Kidney (tissue), 14 donors: ENCODE data around the gene LIMK1. TPM values are rescaled to one million over a fixed set of nuclear protein-coding genes. Genes with fewer than 3 reads are reported as not detected.

Source experiments
- DNase-seq, 5 donors: peaks; one replicate each; pipeline ENCODE4 v3.0.0-alpha.2; 2013 to 2020
- FAIRE-seq: peaks from 2 replicates; lab custom pipeline; 2012; peaks lifted over from hg19 to GRCh38; lab: Jason Lieb, UNC
- H3K27ac ChIP-seq, 2 donors: one replicate each; pipeline ENCODE4 v1.7.0; 2013; ENCODE audit warnings: low read depth in 2 of 2, low read length in 2 of 2, inconsistent platforms in 1 of 2
- H3K27me3 ChIP-seq: one replicate; pipeline ENCODE4 v1.7.1; 2013; ENCODE audit warnings: low read length, inconsistent platforms; ENCODE audit not compliant: control insufficient read depth, insufficient read depth
- H3K36me3 ChIP-seq, 3 donors: one replicate each; pipeline versions ENCODE4 v1.7.0 to v1.7.1; 2013; ENCODE audit warnings: low read length in 3 of 3, control low read depth in 1 of 3, inconsistent platforms in 1 of 3; ENCODE audit not compliant: insufficient read depth in 3 of 3, control insufficient read depth in 2 of 3
- H3K4me1 ChIP-seq, 3 donors: one replicate each; pipeline versions ENCODE4 v1.7.0 to v1.7.1; 2013; ENCODE audit warnings: low read length in 3 of 3, inconsistent platforms in 1 of 3, low read depth in 1 of 3; ENCODE audit not compliant: control insufficient read depth in 2 of 3, insufficient read depth in 2 of 3
- H3K4me3 ChIP-seq, 3 donors: one replicate each; pipeline versions ENCODE4 v1.7.0 to v1.8.1; 2013; ENCODE audit warnings: low read length in 3 of 3, control low read depth in 1 of 3, inconsistent platforms in 1 of 3
- H3K9ac ChIP-seq, 3 donors: one replicate each; pipeline versions ENCODE4 v1.7.0 to v1.7.1; 2013; ENCODE audit warnings: low read length in 3 of 3, control low read depth in 1 of 3, inconsistent platforms in 1 of 3
- H3K9me3 ChIP-seq, 3 donors: one replicate each; pipeline versions ENCODE4 v1.7.0 to v1.7.1; 2013; ENCODE audit warnings: low read length in 3 of 3, control low read depth in 1 of 3, inconsistent platforms in 1 of 3; ENCODE audit not compliant: control insufficient read depth in 2 of 3, insufficient read depth in 1 of 3
- CTCF ChIP-seq: IDR thresholded peaks from 3 replicates; pipeline ENCODE4 v1.5.1; 2012; ENCODE audit warnings: mild to moderate bottlenecking, moderate library complexity, borderline replicate concordance; ENCODE audit not compliant: insufficient read depth; ENCODE audit errors: extremely low read depth
- intact Hi-C: fragments of 100-400 bp; cut with DNase I; formaldehyde crosslinking; loops from one replicate; pipeline ENCODE4 v1.11.1; 2022
- polyA plus RNA-seq: library from polyadenylated mRNA; stranded (reverse); fragments of 350-450 nt; fragmentation: Illumina TruSeq; extraction: RNeasy Lipid Tissue Mini Kit (QIAGEN cat#74804); gene quantifications from one replicate; pipeline ENCODE4 v1.2.3, GENCODE V29; 2014; ENCODE audit warnings: low read depth, low replicate concordance; ENCODE audit not compliant: insufficient read depth
- total RNA-seq: library from RNA; stranded (reverse); fragmentation: NEBNext Ultra II Directional; extraction: Animal tissue kit (Norgen Biotek cat#: 25700); gene quantifications from one replicate; pipeline ENCODE4 v1.2.1, GENCODE V29; 2021
- donor health status: control.
- donor health status: control.
- donor health status: control.
- donor health status: control.
- donor health status: control.
- donor health status: DM: yes; HTN: yes; CAD: no.
- donor health status: Normal renal cell carcinoma (clear cell type).

Gene LIMK1
- total and polyA plus RNA-seq, 2 donors from 2014 or later = 9.1 to 23.8 TPM

- no peak for FAIRE-seq
- H3K4me3 ChIP-seq = no peak overlapping the region
- H3K4me1 ChIP-seq = no peaks in the 10 kb centered on the region
- no peaks in the 10 kb centered on the region for H3K36me3 ChIP-seq
- H3K27me3 ChIP-seq = no peaks in the 10 kb centered on the region
- DNase-seq = no peak
- H3K27ac ChIP-seq = no peak overlapping the region
- H3K9me3 ChIP-seq = no peaks in the 10 kb centered on the region
- intact Hi-C loops = no loop called here
- H3K9ac ChIP-seq = no peak overlapping the region
- TF ChIP-seq CTCF = no peak
Observed at GRCh38 chr7:74138945-74139843, 55.6 kb downstream of the LIMK1 start.

- no peaks in the 10 kb centered on the region for H3K36me3 ChIP-seq
- H3K27ac ChIP-seq = no peak overlapping the region
- FAIRE-seq (no peak), DNase-seq (no peak)
- no peaks in the 10 kb centered on the region for H3K27me3 ChIP-seq
- intact Hi-C loops = no loop called here
- no peak overlapping the region for H3K4me3 ChIP-seq
- no peak for TF ChIP-seq CTCF
- no peaks in the 10 kb centered on the region for H3K9me3 ChIP-seq
- H3K9ac ChIP-seq = no peak overlapping the region
- H3K4me1 ChIP-seq = no peaks in the 10 kb centered on the region
Observed at GRCh38 chr7:74141705-74142104, 58.1 kb downstream of the LIMK1 start.

- intact Hi-C loops = no loop called here
- H3K9me3 ChIP-seq = no peaks in the 10 kb centered on the region
- H3K4me1 ChIP-seq = no peaks in the 10 kb centered on the region
- H3K27me3 ChIP-seq = no peaks in the 10 kb centered on the region
- FAIRE-seq (no peak), DNase-seq (no peak)
- no peaks in the 10 kb centered on the region for H3K36me3 ChIP-seq
- no peak overlapping the region for H3K27ac ChIP-seq
- no peak for TF ChIP-seq CTCF
- no peak overlapping the region for H3K9ac ChIP-seq
- H3K4me3 ChIP-seq = no peak overlapping the region
Observed at GRCh38 chr7:74143383-74143782, 59.8 kb downstream of the LIMK1 start.

- no peaks in the 10 kb centered on the region for H3K9me3 ChIP-seq
- no peak overlapping the region for H3K4me3 ChIP-seq
- no peak for DNase-seq
- H3K27ac ChIP-seq = no peak overlapping the region
- no peaks in the 10 kb centered on the region for H3K4me1 ChIP-seq
- H3K9ac ChIP-seq = no peak overlapping the region
- no peak for FAIRE-seq
- H3K27me3 ChIP-seq = no peaks in the 10 kb centered on the region
- no peak for TF ChIP-seq CTCF
- no peaks in the 10 kb centered on the region for H3K36me3 ChIP-seq
- intact Hi-C loops = no loop called here
Observed at GRCh38 chr7:74148491-74148890, 64.9 kb downstream of the LIMK1 start.
